Measurements from ENCODE around the gene KRR1.
"Not testable (repeated sequence)": the region's sequence is repeated elsewhere in the genome, so short reads cannot be mapped to it uniquely, and the experiment has no call there.

The KRR1 gene

GRCh38 chr12:75526655-75527511 is 15.5 kb upstream of the KRR1 start:
- no peak for DNase-seq (ENCODE audit: low read depth in 1 of 2, low spot score in 1 of 2)

GRCh38 chr12:75525263-75525662 is 13.9 kb upstream of the KRR1 start:
- no peak for DNase-seq (ENCODE audit: low read depth in 1 of 2, low spot score in 1 of 2)

- DNase-seq (ENCODE audit: low read depth in 1 of 2, low spot score in 1 of 2), result not testable (repeated sequence)
These were observed 10.7 kb upstream of the KRR1 start for GRCh38 chr12:75522124-75522523.

- DNase-seq (ENCODE audit: low read depth in 1 of 2, low spot score in 1 of 2), result not testable (repeated sequence)
These were observed 9.8 kb upstream of the KRR1 start for GRCh38 chr12:75521224-75521623.

GRCh38 chr12:75509621-75510020 is 1.8 kb downstream of the KRR1 start:
- no peak for DNase-seq (ENCODE audit: low read depth in 1 of 2, low spot score in 1 of 2)

- DNase-seq (ENCODE audit: low read depth in 1 of 2, low spot score in 1 of 2), result no peak
These were observed 3.2 kb downstream of the KRR1 start for GRCh38 chr12:75508159-75508558.

- no peak for DNase-seq (ENCODE audit: low read depth in 1 of 2, low spot score in 1 of 2)
These were observed 4.3 kb downstream of the KRR1 start for GRCh38 chr12:75507086-75507485.

- DNase-seq (ENCODE audit: low read depth in 1 of 2, low spot score in 1 of 2), result no peak
These were observed 5.6 kb downstream of the KRR1 start for GRCh38 chr12:75505706-75506312.

GRCh38 chr12:75503866-75504265 is 7.5 kb downstream of the KRR1 start:
- DNase-seq (ENCODE audit: low read depth in 1 of 2, low spot score in 1 of 2), result no peak

GRCh38 chr12:75503459-75503858 is 8.0 kb downstream of the KRR1 start:
- no peak for DNase-seq (ENCODE audit: low read depth in 1 of 2, low spot score in 1 of 2)

GRCh38 chr12:75491169-75491568 is 20.2 kb downstream of the KRR1 start:
- DNase-seq (ENCODE audit: low read depth in 1 of 2, low spot score in 1 of 2), result no peak

GRCh38 chr12:75489613-75490210 is 21.7 kb downstream of the KRR1 start:
- peak in 1 of 2 donors; percentile 32 for DNase-seq (ENCODE audit: low read depth in 1 of 2, low spot score in 1 of 2)

GRCh38 chr12:75489187-75489586 is 22.2 kb downstream of the KRR1 start:
- no peak for DNase-seq (ENCODE audit: low read depth in 1 of 2, low spot score in 1 of 2)

- DNase-seq (ENCODE audit: low read depth in 1 of 2, low spot score in 1 of 2), result no peak
These were observed 22.9 kb downstream of the KRR1 start for GRCh38 chr12:75488553-75488952.

- DNase-seq (ENCODE audit: low read depth in 1 of 2, low spot score in 1 of 2), result no peak
These were observed 24.1 kb downstream of the KRR1 start for GRCh38 chr12:75487308-75487707.

GRCh38 chr12:75484450-75484849 is 27.0 kb downstream of the KRR1 start:
- not testable (repeated sequence) for DNase-seq (ENCODE audit: low read depth in 1 of 2, low spot score in 1 of 2)

- no peak for DNase-seq (ENCODE audit: low read depth in 1 of 2, low spot score in 1 of 2)
These were observed 28.0 kb downstream of the KRR1 start for GRCh38 chr12:75483431-75483830.

- no peak for DNase-seq (ENCODE audit: low read depth in 1 of 2, low spot score in 1 of 2)
These were observed 28.8 kb downstream of the KRR1 start for GRCh38 chr12:75482646-75483045.

GRCh38 chr12:75481774-75482173 is 29.6 kb downstream of the KRR1 start:
- no peak for DNase-seq (ENCODE audit: low read depth in 1 of 2, low spot score in 1 of 2)

- no peak for DNase-seq (ENCODE audit: low read depth in 1 of 2, low spot score in 1 of 2)
These were observed 30.2 kb downstream of the KRR1 start for GRCh38 chr12:75481013-75481705.

- DNase-seq (ENCODE audit: low read depth in 1 of 2, low spot score in 1 of 2), result peak; percentile 43 to 75
These were observed 30.9 kb downstream of the KRR1 start, which contains the start of gene GLIPR1 for GRCh38 chr12:75480469-75480949. Gene GLIPR1, plus strand, starts transcription at chr12:75480755. Its CDS starts 126 bp downstream, at chr12:75480881.

All from activated CD4-positive, alpha-beta T cell treated with anti-CD3 and anti-CD28 coated beads, Interleukin-2, amount 50 U/mL, for 24 hours (primary cell).